KOPT-K1 (cell line): ENCODE measurements around the gene BCLAF1.

Experiments
- H3K27ac ChIP-seq: fragments of 200-600 bp; sonication (generic); 2 replicates; pipeline ENCODE4 v1.5.1; 2016; ENCODE audit warnings: antibody characterized with exemption, mild to moderate bottlenecking, low read depth, low read length; ENCODE audit not compliant: poor library complexity, severe bottlenecking
- H3K36me3 ChIP-seq: fragments of 200-600 bp; sonication (generic); 2 replicates; pipeline ENCODE4 v1.5.1; 2017; ENCODE audit warnings: antibody characterized with exemption, mild to moderate bottlenecking, low read length, moderate library complexity; ENCODE audit not compliant: insufficient read depth
- H3K9me3 ChIP-seq: fragments of 200-600 bp; sonication (generic); 2 replicates; pipeline ENCODE4 v1.5.1; 2017; ENCODE audit warnings: antibody characterized with exemption, low read length, mild to moderate bottlenecking; ENCODE audit not compliant: insufficient read depth, poor library complexity, severe bottlenecking

BCLAF1 gene

GRCh38 chr6:136210398-136211165, 79.1 kb downstream of the BCLAF1 start:
- Histone ChIP-seq H3K27ac (no peak overlapping the region), H3K36me3 (no peaks in the 10 kb centered on the region), H3K9me3 (no peaks in the 10 kb centered on the region)

- H3K36me3 ChIP-seq = no peaks in the 10 kb centered on the region
- no peak overlapping the region for H3K27ac ChIP-seq
- no peaks in the 10 kb centered on the region for H3K9me3 ChIP-seq
Measured at GRCh38 chr6:136209496-136209895, 80.2 kb downstream of the BCLAF1 start.

GRCh38 chr6:136208783-136209182, 80.9 kb downstream of the BCLAF1 start:
- Histone ChIP-seq H3K27ac (no peak overlapping the region), H3K36me3 (no peaks in the 10 kb centered on the region), H3K9me3 (no peaks in the 10 kb centered on the region)
